HCT116 (cell line): ENCODE results near the gene CPEB3. TPM values are rescaled to one million over a fixed set of nuclear protein-coding genes. Genes with fewer than 3 reads are reported as not detected.

Source experiments
- ATAC-seq: fragments of 200-7000 bp; cut with Tn5 transposase; 2 replicates; pipeline ENCODE4 v1.9.1; 2020; ENCODE audit warnings: mild to moderate bottlenecking, moderate library complexity
- BruUV-seq: library from RNA; stranded (reverse); fragments of 400-500 nt; replicated peaks from 2 replicates; lab custom pipeline; 2021; lab: Mats Ljungman, UMichigan
- CTCF ChIA-PET: fragments of 300-600 bp; sonication (Branson Sonifier 250); formaldehyde crosslinking; loops from one replicate; lab custom pipeline; 2021; ENCODE audit warnings: antibody characterized with exemption; lab: Charles Lee
- POLR2A ChIA-PET: fragments of 300-600, 350-600 bp; sonication (Branson Sonifier 250); formaldehyde crosslinking; loops from one replicate; lab custom pipeline; 2021; ENCODE audit warnings: antibody characterized with exemption; lab: Charles Lee
- RAD21 ChIA-PET, 2 experiments: fragments of 300-600 bp; sonication (Branson Sonifier 250); formaldehyde crosslinking; loops; one replicate each; lab custom pipeline; 2023; ENCODE audit warnings: low total read pairs in 2 of 2; ENCODE audit not compliant: uncharacterized antibody in 2 of 2, unreplicated experiment in 2 of 2, low non-redundant PET in 1 of 2; lab: Charles Lee
- DNase-seq: peaks from one replicate; pipeline ENCODE4 v3.0.0-alpha.2; 2010; ENCODE audit warnings: low read depth, low spot score
- H2AFZ ChIP-seq: fragments of 200-600 bp; shearing (Covaris generic), sonication (generic); 2 replicates; pipeline ENCODE4 v1.6.1; 2017; ENCODE audit warnings: low read depth, mixed run types, mixed read lengths, antibody characterized with exemption, low read length; ENCODE audit not compliant: poor library complexity, severe bottlenecking
- H3K27ac ChIP-seq: 2 replicates; pipeline ENCODE4 v1.5.1; 2012; ENCODE audit warnings: low read depth, low read length
- H3K27me3 ChIP-seq: fragments of 200-600 bp; sonication (generic); 2 replicates; pipeline ENCODE4 v1.6.1; 2016; ENCODE audit warnings: mixed run types, low read length, mixed read lengths; ENCODE audit not compliant: insufficient read depth
- H3K36me3 ChIP-seq, 2 experiments: fragments of 200-500 bp in 1 of 2; fragments of 200-600 bp in 1 of 2; sonication (Bioruptor generic) in 1 of 2; sonication (generic) in 1 of 2; 2 replicates each; pipeline versions ENCODE4 v1.5.1 to v1.6.1; 2014 to 2016; ENCODE audit warnings: low read length in 2 of 2, inconsistent platforms in 1 of 2, mixed read lengths in 1 of 2, mixed run types in 1 of 2; ENCODE audit not compliant: insufficient read depth in 2 of 2, control insufficient read depth in 1 of 2
- H3K4me1 ChIP-seq, 2 experiments: fragments of 200-600 bp in 1 of 2; sonication (generic) in 1 of 2; 2 replicates each; pipeline versions ENCODE4 v1.5.1 to v1.6.1; 2012 to 2017; ENCODE audit warnings: low read length in 2 of 2, inconsistent platforms in 1 of 2, mild to moderate bottlenecking in 1 of 2, mixed read lengths in 1 of 2, mixed run types in 1 of 2, moderate library complexity in 1 of 2; ENCODE audit not compliant: insufficient read depth in 2 of 2, control insufficient read depth in 1 of 2
- H3K4me2 ChIP-seq: fragments of 200-600 bp; sonication (generic); 2 replicates; pipeline ENCODE4 v1.6.1; 2017; ENCODE audit warnings: mixed run types, low read length, mixed read lengths
- H3K4me3 ChIP-seq, 2 experiments: fragments of 200-600 bp in 1 of 2; sonication (generic) in 1 of 2; replicated peaks in 1 of 2; 2 replicates each; pipeline ENCODE4 v1.5.1; 2011 to 2016; ENCODE audit warnings: low read length in 2 of 2, control low read depth in 1 of 2, low read depth in 1 of 2, mild to moderate bottlenecking in 1 of 2, mixed read lengths in 1 of 2, mixed run types in 1 of 2
- H3K79me2 ChIP-seq: fragments of 200-600 bp; sonication (generic); 2 replicates; pipeline ENCODE4 v1.6.1; 2017; ENCODE audit warnings: mild to moderate bottlenecking, mixed run types, low read length, moderate library complexity, mixed read lengths; ENCODE audit not compliant: insufficient read depth
- H3K9ac ChIP-seq: fragments of 200-600 bp; sonication (generic); 2 replicates; pipeline ENCODE4 v1.6.1; 2016; ENCODE audit warnings: low read length, mixed read lengths
- H3K9me2 ChIP-seq: fragments of 200-600 bp; sonication (generic), shearing (Covaris generic); 2 replicates; pipeline ENCODE4 v1.6.1; 2017; ENCODE audit warnings: mixed run types, mild to moderate bottlenecking, moderate library complexity; ENCODE audit not compliant: insufficient read depth
- H3K9me3 ChIP-seq, 2 experiments: fragments of 200-500 bp in 1 of 2; fragments of 200-600 bp in 1 of 2; sonication (Bioruptor generic) in 1 of 2; sonication (generic) in 1 of 2; 2 replicates each; pipeline ENCODE4 v1.6.1; 2014 to 2017; ENCODE audit warnings: low read length in 2 of 2, mixed read lengths in 2 of 2, inconsistent platforms in 1 of 2, low read depth in 1 of 2, mild to moderate bottlenecking in 1 of 2, mixed run types in 1 of 2, moderate library complexity in 1 of 2; ENCODE audit not compliant: control insufficient read depth in 1 of 2, insufficient read depth in 1 of 2
- H4K20me1 ChIP-seq: fragments of 200-600 bp; sonication (generic), shearing (Covaris generic); 2 replicates; pipeline ENCODE4 v1.6.1; 2017; ENCODE audit warnings: mixed run types, mild to moderate bottlenecking, moderate library complexity; ENCODE audit not compliant: insufficient read depth
- CBX3 ChIP-seq: IDR thresholded peaks from 2 replicates; pipeline ENCODE4 v1.6.1; 2012; ENCODE audit warnings: low read depth
- CEBPB ChIP-seq: IDR thresholded peaks from 2 replicates; pipeline ENCODE4 v1.6.1; 2012; ENCODE audit warnings: low read depth
- EGR1 ChIP-seq: IDR thresholded peaks from 2 replicates; pipeline ENCODE4 v1.6.1; 2012; ENCODE audit warnings: low read depth
- ELF1 ChIP-seq: IDR thresholded peaks from 2 replicates; pipeline ENCODE4 v1.6.1; 2012; ENCODE audit warnings: low read depth, borderline replicate concordance
- EZH2 ChIP-seq: fragments of 200-600 bp; sonication (generic); IDR thresholded peaks from 2 replicates; pipeline ENCODE4 v1.6.1; 2017; ENCODE audit warnings: antibody characterized with exemption, mixed run types
- FOSL1 ChIP-seq: IDR thresholded peaks from 2 replicates; pipeline ENCODE4 v1.6.1; 2012; ENCODE audit warnings: low read depth
- JUND ChIP-seq: IDR thresholded peaks from 2 replicates; pipeline ENCODE4 v1.6.1; 2012
- POLR2A ChIP-seq: IDR thresholded peaks from 2 replicates; pipeline ENCODE4 v1.7.0; 2011; ENCODE audit warnings: borderline replicate concordance; ENCODE audit not compliant: insufficient read depth, insufficient read length; ENCODE audit errors: extremely low read depth
- POLR2AphosphoS5 ChIP-seq: IDR thresholded peaks from 2 replicates; pipeline ENCODE4 v1.6.1; 2011; ENCODE audit warnings: mild to moderate bottlenecking, low read depth, low read length, moderate library complexity
- RAD21 ChIP-seq: IDR thresholded peaks from 2 replicates; pipeline ENCODE4 v1.6.1; 2012; ENCODE audit warnings: low read depth, mild to moderate bottlenecking
- SIN3A ChIP-seq: IDR thresholded peaks from 2 replicates; pipeline ENCODE4 v1.6.1; 2012; ENCODE audit warnings: low read depth
- SRF ChIP-seq: IDR thresholded peaks from 2 replicates; pipeline ENCODE4 v1.6.1; 2012; ENCODE audit warnings: low read depth
- TCF7L2 ChIP-seq: IDR thresholded peaks from 2 replicates; pipeline ENCODE4 v1.7.0; 2011; ENCODE audit warnings: borderline replicate concordance, inconsistent platforms; ENCODE audit not compliant: insufficient read depth, insufficient read length; ENCODE audit errors: extremely low read depth
- YY1 ChIP-seq: IDR thresholded peaks from 2 replicates; pipeline ENCODE4 v1.6.1; 2011; ENCODE audit warnings: low read length, low read depth, moderate library complexity, mild to moderate bottlenecking; ENCODE audit not compliant: insufficient replicate concordance; ENCODE audit errors: extremely low read depth
- ZFX ChIP-seq: fragments of 450-650 bp; IDR thresholded peaks from 2 replicates; pipeline ENCODE4 v1.6.1; 2017
- ZNF274 ChIP-seq: fragments of 200-500 bp; sonication (Bioruptor generic); IDR thresholded peaks from 2 replicates; pipeline ENCODE4 v1.6.1; 2014; ENCODE audit warnings: mild to moderate bottlenecking, low read depth, low read length, inconsistent platforms
- intact Hi-C: fragments of 100-400 bp; cut with micrococcal nuclease; formaldehyde crosslinking; loops from 2 replicates; pipeline ENCODE4 v1.10.0; 2022
- total RNA-seq: library from RNA; stranded (reverse); gene quantifications from one replicate; pipeline ENCODE4 v1.2.1, GENCODE V29; 2021; ENCODE audit not compliant: unreplicated experiment
- TF ChIP-seq, protein P1 (sequence below): IDR thresholded peaks from 2 replicates; pipeline ENCODE4 v1.6.1; 2012
- TF ChIP-seq, protein P2 (sequence below), 3 experiments: fragments of 200-600 bp in 1 of 3; sonication (generic) in 1 of 3; IDR thresholded peaks in 2 of 3; conservative IDR thresholded peaks in 1 of 3; 2 replicates each; pipeline ENCODE4 v1.5.1; 2012 to 2017; ENCODE audit warnings: low read depth in 2 of 3, low read length in 2 of 3, antibody characterized with exemption in 1 of 3, borderline replicate concordance in 1 of 3, control low read depth in 1 of 3, mild to moderate bottlenecking in 1 of 3, mixed read lengths in 1 of 3, mixed run types in 1 of 3, moderate library complexity in 1 of 3; ENCODE audit not compliant: insufficient read depth in 1 of 3
- TF ChIP-seq, protein P3 (sequence below): IDR thresholded peaks from 2 replicates; pipeline ENCODE4 v1.6.1; 2011; ENCODE audit warnings: mild to moderate bottlenecking, low read length, moderate library complexity; ENCODE audit not compliant: insufficient replicate concordance; ENCODE audit errors: extremely low read depth
- TF ChIP-seq, protein P4 (sequence below): IDR thresholded peaks from 2 replicates; pipeline ENCODE4 v1.6.1; 2012; ENCODE audit warnings: low read depth

Gene CPEB3
- total RNA-seq, 1 experiment from 2014 or later = 3.0 TPM

DNA sequence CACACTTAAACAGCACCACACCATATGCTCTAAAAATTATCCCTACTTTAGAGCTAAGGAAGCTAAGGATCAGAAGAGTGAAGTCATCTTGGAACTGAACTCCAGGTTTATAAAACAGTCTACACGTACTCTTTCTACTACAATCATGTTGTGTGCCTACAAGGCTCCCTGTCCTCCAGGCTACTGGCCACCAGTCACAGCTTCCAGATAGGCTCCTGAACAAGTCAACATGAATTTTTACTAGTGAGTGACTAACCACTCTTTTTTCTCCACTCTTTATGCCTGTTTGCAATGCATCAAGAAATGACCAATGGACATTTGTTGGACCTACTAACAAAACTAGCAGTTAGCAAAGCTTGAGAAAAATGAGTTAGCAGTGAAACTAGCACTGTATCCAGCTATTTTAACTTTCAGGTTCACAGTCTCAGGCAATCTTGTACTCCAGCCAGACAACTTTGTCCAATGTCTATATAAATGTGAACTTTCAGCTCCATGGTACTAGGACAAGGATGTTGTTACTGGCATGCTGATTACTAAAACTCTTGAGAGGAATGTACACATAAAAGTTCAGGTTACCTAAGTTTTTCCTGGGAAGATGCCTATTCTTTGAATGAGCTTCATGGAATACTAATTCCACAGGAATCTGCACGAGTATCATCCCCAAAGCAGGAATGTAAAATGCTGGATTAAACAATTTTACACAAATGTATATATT lies 187.3 kb downstream of the CPEB3 start:
- no TSS peak for BruUV-seq
- no peaks in the 10 kb centered on the region for H4K20me1 ChIP-seq
- no peak for TF ChIP-seq EGR1
- TF ChIP-seq, protein P1, sequence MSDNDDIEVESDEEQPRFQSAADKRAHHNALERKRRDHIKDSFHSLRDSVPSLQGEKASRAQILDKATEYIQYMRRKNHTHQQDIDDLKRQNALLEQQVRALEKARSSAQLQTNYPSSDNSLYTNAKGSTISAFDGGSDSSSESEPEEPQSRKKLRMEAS = no peak
- TF ChIP-seq TCF7L2 = no peak
- TF ChIP-seq YY1 = no peak
- no peak for TF ChIP-seq CEBPB
- TF ChIP-seq, protein P2, sequence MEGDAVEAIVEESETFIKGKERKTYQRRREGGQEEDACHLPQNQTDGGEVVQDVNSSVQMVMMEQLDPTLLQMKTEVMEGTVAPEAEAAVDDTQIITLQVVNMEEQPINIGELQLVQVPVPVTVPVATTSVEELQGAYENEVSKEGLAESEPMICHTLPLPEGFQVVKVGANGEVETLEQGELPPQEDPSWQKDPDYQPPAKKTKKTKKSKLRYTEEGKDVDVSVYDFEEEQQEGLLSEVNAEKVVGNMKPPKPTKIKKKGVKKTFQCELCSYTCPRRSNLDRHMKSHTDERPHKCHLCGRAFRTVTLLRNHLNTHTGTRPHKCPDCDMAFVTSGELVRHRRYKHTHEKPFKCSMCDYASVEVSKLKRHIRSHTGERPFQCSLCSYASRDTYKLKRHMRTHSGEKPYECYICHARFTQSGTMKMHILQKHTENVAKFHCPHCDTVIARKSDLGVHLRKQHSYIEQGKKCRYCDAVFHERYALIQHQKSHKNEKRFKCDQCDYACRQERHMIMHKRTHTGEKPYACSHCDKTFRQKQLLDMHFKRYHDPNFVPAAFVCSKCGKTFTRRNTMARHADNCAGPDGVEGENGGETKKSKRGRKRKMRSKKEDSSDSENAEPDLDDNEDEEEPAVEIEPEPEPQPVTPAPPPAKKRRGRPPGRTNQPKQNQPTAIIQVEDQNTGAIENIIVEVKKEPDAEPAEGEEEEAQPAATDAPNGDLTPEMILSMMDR (IDR thresholded peaks at IDR 0.05 in 2 of 3, conservative IDR thresholded peaks at IDR 0.05 in 1 of 3; ENCODE audit: borderline replicate concordance in 1 of 3, insufficient read depth in 1 of 3, low read depth in 2 of 3, low read length in 2 of 3) = no peak
- no peak for TF ChIP-seq POLR2A
- TF ChIP-seq SIN3A = no peak
- no peak for TF ChIP-seq RAD21
- no peak for TF ChIP-seq FOSL1
- no peak for TF ChIP-seq EZH2
- TF ChIP-seq ELF1 = no peak
- no peak for TF ChIP-seq ZNF274
- TF ChIP-seq, protein P3, sequence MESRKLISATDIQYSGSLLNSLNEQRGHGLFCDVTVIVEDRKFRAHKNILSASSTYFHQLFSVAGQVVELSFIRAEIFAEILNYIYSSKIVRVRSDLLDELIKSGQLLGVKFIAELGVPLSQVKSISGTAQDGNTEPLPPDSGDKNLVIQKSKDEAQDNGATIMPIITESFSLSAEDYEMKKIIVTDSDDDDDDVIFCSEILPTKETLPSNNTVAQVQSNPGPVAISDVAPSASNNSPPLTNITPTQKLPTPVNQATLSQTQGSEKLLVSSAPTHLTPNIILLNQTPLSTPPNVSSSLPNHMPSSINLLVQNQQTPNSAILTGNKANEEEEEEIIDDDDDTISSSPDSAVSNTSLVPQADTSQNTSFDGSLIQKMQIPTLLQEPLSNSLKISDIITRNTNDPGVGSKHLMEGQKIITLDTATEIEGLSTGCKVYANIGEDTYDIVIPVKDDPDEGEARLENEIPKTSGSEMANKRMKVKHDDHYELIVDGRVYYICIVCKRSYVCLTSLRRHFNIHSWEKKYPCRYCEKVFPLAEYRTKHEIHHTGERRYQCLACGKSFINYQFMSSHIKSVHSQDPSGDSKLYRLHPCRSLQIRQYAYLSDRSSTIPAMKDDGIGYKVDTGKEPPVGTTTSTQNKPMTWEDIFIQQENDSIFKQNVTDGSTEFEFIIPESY = no peak
- TF ChIP-seq CBX3 = no peak
- no peak for TF ChIP-seq POLR2AphosphoS5
- TF ChIP-seq, protein P4, sequence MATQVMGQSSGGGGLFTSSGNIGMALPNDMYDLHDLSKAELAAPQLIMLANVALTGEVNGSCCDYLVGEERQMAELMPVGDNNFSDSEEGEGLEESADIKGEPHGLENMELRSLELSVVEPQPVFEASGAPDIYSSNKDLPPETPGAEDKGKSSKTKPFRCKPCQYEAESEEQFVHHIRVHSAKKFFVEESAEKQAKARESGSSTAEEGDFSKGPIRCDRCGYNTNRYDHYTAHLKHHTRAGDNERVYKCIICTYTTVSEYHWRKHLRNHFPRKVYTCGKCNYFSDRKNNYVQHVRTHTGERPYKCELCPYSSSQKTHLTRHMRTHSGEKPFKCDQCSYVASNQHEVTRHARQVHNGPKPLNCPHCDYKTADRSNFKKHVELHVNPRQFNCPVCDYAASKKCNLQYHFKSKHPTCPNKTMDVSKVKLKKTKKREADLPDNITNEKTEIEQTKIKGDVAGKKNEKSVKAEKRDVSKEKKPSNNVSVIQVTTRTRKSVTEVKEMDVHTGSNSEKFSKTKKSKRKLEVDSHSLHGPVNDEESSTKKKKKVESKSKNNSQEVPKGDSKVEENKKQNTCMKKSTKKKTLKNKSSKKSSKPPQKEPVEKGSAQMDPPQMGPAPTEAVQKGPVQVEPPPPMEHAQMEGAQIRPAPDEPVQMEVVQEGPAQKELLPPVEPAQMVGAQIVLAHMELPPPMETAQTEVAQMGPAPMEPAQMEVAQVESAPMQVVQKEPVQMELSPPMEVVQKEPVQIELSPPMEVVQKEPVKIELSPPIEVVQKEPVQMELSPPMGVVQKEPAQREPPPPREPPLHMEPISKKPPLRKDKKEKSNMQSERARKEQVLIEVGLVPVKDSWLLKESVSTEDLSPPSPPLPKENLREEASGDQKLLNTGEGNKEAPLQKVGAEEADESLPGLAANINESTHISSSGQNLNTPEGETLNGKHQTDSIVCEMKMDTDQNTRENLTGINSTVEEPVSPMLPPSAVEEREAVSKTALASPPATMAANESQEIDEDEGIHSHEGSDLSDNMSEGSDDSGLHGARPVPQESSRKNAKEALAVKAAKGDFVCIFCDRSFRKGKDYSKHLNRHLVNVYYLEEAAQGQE = no peak
- TF ChIP-seq SRF = no peak
- TF ChIP-seq ZFX = no peak
- TF ChIP-seq JUND = no peak
- POLR2A ChIA-PET = no interaction called here
- RAD21 ChIA-PET = no interaction called here
- intact Hi-C loops = no loop called here
- ATAC-seq (no peak), DNase-seq (no peak)
- CTCF ChIA-PET = no interaction called here
- H3K27ac ChIP-seq = no peak overlapping the region
- H3K27me3 ChIP-seq = no peaks in the 10 kb centered on the region
- H3K4me1 ChIP-seq = peaks cover 12 to 17% of the 10 kb centered on the region in 2 experiments
- no peaks in the 10 kb centered on the region for H3K79me2 ChIP-seq
- H3K4me2 ChIP-seq = no peak overlapping the region
- H3K9me3 ChIP-seq = no peaks in the 10 kb centered on the region
- H3K9ac ChIP-seq = no peak overlapping the region
- no peak overlapping the region for H2AFZ ChIP-seq
- no peak overlapping the region for H3K4me3 ChIP-seq
- no peaks in the 10 kb centered on the region for H3K36me3 ChIP-seq
- H3K9me2 ChIP-seq = no peaks in the 10 kb centered on the region
